Esophagus squamous epithelium (tissue), 4 donors: Measurements from ENCODE around the gene PRLR.

Source experiments
- CTCF ChIP-seq, 6 experiments: fragments of 450-650 bp in 4 of 6; fragments of 200-600 bp in 2 of 6; sonication (generic) in 2 of 6; IDR thresholded peaks; one replicate each; pipeline ENCODE4 v1.5.1; 2016 to 2019; ENCODE audit warnings: antibody characterized with exemption in 6 of 6, mild to moderate bottlenecking in 4 of 6, moderate library complexity in 4 of 6
- POLR2A ChIP-seq, 4 donors: fragments of 450-650 bp; IDR thresholded peaks; one replicate each; pipeline ENCODE4 v1.6.1; 2017; ENCODE audit warnings: antibody characterized with exemption in 4 of 4, mild to moderate bottlenecking in 4 of 4, moderate library complexity in 3 of 4

- TF ChIP-seq CTCF (IDR thresholded peaks at IDR 0.05) (no peak), POLR2A (IDR thresholded peaks at IDR 0.05) (no peak)
These were observed 112.3 kb downstream of the PRLR start for GRCh38 chr5:35117967-35118366.
